Right lobe of liver (tissue), 4 donors: Measurements from ENCODE around the gene NRXN3.

ENCODE experiments used
- CTCF ChIP-seq, 4 donors: fragments of 200-600 bp in 3 of 4; fragments of 450-650 bp in 1 of 4; IDR thresholded peaks; one replicate each; pipeline versions ENCODE4 v1.5.1 to v1.8.0; 2016 to 2022; ENCODE audit warnings: antibody characterized with exemption in 4 of 4, mild to moderate bottlenecking in 2 of 4
- POLR2A ChIP-seq: fragments of 450-650 bp; IDR thresholded peaks from one replicate; pipeline ENCODE4 v1.6.1; 2017; ENCODE audit warnings: antibody characterized with exemption, mild to moderate bottlenecking
- donor health status: DM: no; HTN: no; CAD: no.
- donor health status: DM: no; HTN: no; CAD: no.
- donor health status: DM: no; HTN: yes; CAD: no.

- TF ChIP-seq CTCF (IDR thresholded peaks at IDR 0.05) (no peak), POLR2A (no peak)
These were observed 1150.4 kb downstream of the NRXN3 start for GRCh38 chr14:79320561-79320960.
